ENCODE results near the gene FOXP1.

- no peak for TF ChIP-seq CTCF (optimal IDR thresholded peaks at IDR 0.05 in 1 of 3, IDR thresholded peaks at IDR 0.05 in 1 of 3, conservative IDR thresholded peaks at IDR 0.05 in 1 of 3; ENCODE audit: extremely low read depth in 1 of 3, insufficient read depth in 2 of 3, low read length in 3 of 3)
- TF ChIP-seq EZH2 (IDR thresholded peaks at IDR 0.05; ENCODE audit: low read length) = no peak
Measured at GRCh38 chr3:71614869-71615268, 31.3 kb upstream of the FOXP1 start.

Measured in keratinocyte (primary cell).